GM23338 (cell line): ENCODE data around the gene ATP5ME.

Experiments
- CREB1 ChIP-seq: fragments of 250-450 bp; sonication (Bioruptor Pico); IDR thresholded peaks from 2 replicates; pipeline ENCODE4 v1.5.0; 2020; ENCODE audit warnings: low read depth, mild to moderate bottlenecking, moderate library complexity
- EZH2 ChIP-seq: fragments of 200-600 bp; sonication (generic); IDR thresholded peaks from one replicate; pipeline ENCODE4 v1.8.0; 2017; ENCODE audit warnings: antibody characterized with exemption, mild to moderate bottlenecking, low read depth; ENCODE audit not compliant: unreplicated experiment
- EZH2phosphoT487 ChIP-seq: fragments of 200-600 bp; sonication (generic); IDR thresholded peaks from one replicate; pipeline ENCODE4 v1.8.1; 2018; ENCODE audit warnings: antibody characterized with exemption; ENCODE audit not compliant: unreplicated experiment
- JUNB ChIP-seq: IDR thresholded peaks from one replicate; pipeline ENCODE4 v1.6.1; 2016; ENCODE audit warnings: antibody characterized with exemption; ENCODE audit not compliant: unreplicated experiment
- NANOG ChIP-seq: IDR thresholded peaks from 2 replicates; pipeline ENCODE4 v1.6.1; 2016; ENCODE audit warnings: antibody characterized with exemption, borderline replicate concordance
- POLR2AphosphoS5 ChIP-seq: IDR thresholded peaks from 2 replicates; pipeline ENCODE4 v1.6.1; 2016; ENCODE audit warnings: antibody characterized with exemption, low read depth
- REST ChIP-seq: IDR thresholded peaks from one replicate; pipeline ENCODE4 v1.6.1; 2018; ENCODE audit warnings: antibody characterized with exemption; ENCODE audit not compliant: unreplicated experiment
- STAT1 ChIP-seq: IDR thresholded peaks from one replicate; pipeline ENCODE4 v1.6.1; 2016; ENCODE audit warnings: antibody characterized with exemption; ENCODE audit not compliant: unreplicated experiment
- ZNF462 ChIP-seq: fragments of 250-450 bp; sonication (Bioruptor Pico); IDR thresholded peaks from 2 replicates; pipeline ENCODE4 v1.5.0; 2020; ENCODE audit warnings: mild to moderate bottlenecking, moderate library complexity
- TF ChIP-seq, protein P1 (sequence below), 2 experiments: fragments of 200-600 bp in 1 of 2; sonication (generic) in 1 of 2; conservative IDR thresholded peaks; 2 replicates each; pipeline versions ENCODE4 v1.5.1 to v1.6.1; 2016 to 2017; ENCODE audit warnings: antibody characterized with exemption in 2 of 2, low read depth in 2 of 2, mild to moderate bottlenecking in 2 of 2, moderate library complexity in 1 of 2

DNA sequence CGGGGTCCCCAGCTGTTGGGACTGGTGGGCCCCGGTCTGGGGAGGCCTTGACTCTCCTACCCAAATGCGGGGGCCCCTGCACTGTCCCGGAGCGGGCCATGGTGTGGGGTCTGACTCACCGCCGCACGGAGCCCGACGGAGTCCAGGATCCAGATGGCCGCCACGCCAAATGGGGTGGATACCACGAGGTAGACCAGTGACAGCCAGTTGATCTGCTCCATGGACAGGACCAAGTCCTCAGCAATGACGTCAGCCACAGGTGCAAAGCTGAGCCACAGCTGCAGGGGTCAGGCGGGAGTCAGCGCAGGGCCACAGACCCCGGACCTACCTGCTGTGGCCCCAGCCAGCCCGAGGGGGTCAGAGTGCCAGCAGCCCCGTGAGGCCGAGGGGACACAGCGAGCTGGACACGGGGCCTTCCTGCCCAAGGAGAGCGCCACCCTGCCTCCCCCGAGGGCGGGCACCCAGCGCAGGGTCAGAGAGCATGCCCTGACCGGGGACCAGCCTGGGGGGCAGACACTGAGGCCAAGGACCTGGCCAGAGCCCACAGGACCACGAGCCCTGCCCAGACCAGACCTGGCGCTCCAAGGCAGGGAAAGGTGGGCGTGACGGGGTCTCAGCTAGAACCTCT, 12.5 kb upstream of the ATP5ME start:
- TF ChIP-seq, protein P1, sequence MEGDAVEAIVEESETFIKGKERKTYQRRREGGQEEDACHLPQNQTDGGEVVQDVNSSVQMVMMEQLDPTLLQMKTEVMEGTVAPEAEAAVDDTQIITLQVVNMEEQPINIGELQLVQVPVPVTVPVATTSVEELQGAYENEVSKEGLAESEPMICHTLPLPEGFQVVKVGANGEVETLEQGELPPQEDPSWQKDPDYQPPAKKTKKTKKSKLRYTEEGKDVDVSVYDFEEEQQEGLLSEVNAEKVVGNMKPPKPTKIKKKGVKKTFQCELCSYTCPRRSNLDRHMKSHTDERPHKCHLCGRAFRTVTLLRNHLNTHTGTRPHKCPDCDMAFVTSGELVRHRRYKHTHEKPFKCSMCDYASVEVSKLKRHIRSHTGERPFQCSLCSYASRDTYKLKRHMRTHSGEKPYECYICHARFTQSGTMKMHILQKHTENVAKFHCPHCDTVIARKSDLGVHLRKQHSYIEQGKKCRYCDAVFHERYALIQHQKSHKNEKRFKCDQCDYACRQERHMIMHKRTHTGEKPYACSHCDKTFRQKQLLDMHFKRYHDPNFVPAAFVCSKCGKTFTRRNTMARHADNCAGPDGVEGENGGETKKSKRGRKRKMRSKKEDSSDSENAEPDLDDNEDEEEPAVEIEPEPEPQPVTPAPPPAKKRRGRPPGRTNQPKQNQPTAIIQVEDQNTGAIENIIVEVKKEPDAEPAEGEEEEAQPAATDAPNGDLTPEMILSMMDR (conservative IDR thresholded peaks at IDR 0.05; ENCODE audit: low read depth in 2 of 2): no peak
- no peak for TF ChIP-seq REST
- TF ChIP-seq POLR2AphosphoS5: no peak
- no peak for TF ChIP-seq NANOG
- no peak for TF ChIP-seq EZH2phosphoT487
- no peak for TF ChIP-seq ZNF462 (CRISPR knock-in tag)
- TF ChIP-seq EZH2: no peak
- no peak for TF ChIP-seq CREB1 (CRISPR knock-in tag)
- no peak for TF ChIP-seq STAT1
- no peak for TF ChIP-seq JUNB
